ENCODE data around the gene ADIPOR1.

- no peak for TF ChIP-seq POLR2A (IDR thresholded peaks at IDR 0.05; ENCODE audit: low read length)
- TF ChIP-seq GATA1 (IDR thresholded peaks at IDR 0.05; ENCODE audit: low read depth, low read length), result no peak
Observed at GRCh38 chr1:202951437-202951836, 6.7 kb downstream of the ADIPOR1 start.

Data from erythroblast (primary cell).